Heart right ventricle (tissue), 16 donors: ENCODE data around the gene NHS. TPM values are rescaled to one million over a fixed set of nuclear protein-coding genes. Genes with fewer than 3 reads are reported as not detected.

Experiments used
- ATAC-seq, 8 donors: fragments of 200-7000 bp; cut with Tn5 transposase; one replicate each; pipeline ENCODE4 v1.9.1; 2020; ENCODE audit warnings: mild to moderate bottlenecking in 8 of 8, moderate library complexity in 8 of 8, moderate number of reproducible peaks in 1 of 8
- DNase-seq, 2 donors: peaks; one replicate each; pipeline ENCODE4 v3.0.0-alpha.2; 2020
- H3K27ac ChIP-seq, 10 donors: fragments of 200-600 bp; sonication (generic) in 2 of 10; one replicate each; pipeline versions ENCODE4 v1.5.0 to v1.8.0; 2020 to 2022; ENCODE audit warnings: mild to moderate bottlenecking in 3 of 10
- H3K27me3 ChIP-seq, 7 donors: fragments of 200-600 bp; one replicate each; pipeline ENCODE4 v1.8.0; 2021 to 2022; ENCODE audit warnings: mild to moderate bottlenecking in 2 of 7
- H3K36me3 ChIP-seq, 9 donors: fragments of 200-600 bp; sonication (generic) in 1 of 9; one replicate each; pipeline versions ENCODE4 v1.5.0 to v1.8.0; 2020 to 2022; ENCODE audit warnings: mild to moderate bottlenecking in 2 of 9
- H3K4me1 ChIP-seq, 9 donors: fragments of 200-600 bp; sonication (generic) in 1 of 9; one replicate each; pipeline versions ENCODE4 v1.5.0 to v1.8.0; 2020 to 2022; ENCODE audit warnings: mild to moderate bottlenecking in 4 of 9
- H3K4me3 ChIP-seq, 10 donors: fragments of 200-600 bp; sonication (generic) in 2 of 10; one replicate each; pipeline versions ENCODE4 v1.5.0 to v1.8.0; 2020 to 2022; ENCODE audit warnings: mild to moderate bottlenecking in 7 of 10, moderate library complexity in 2 of 10
- H3K9me3 ChIP-seq, 11 donors: fragments of 200-600 bp in 10 of 11; sonication (generic) in 2 of 11; one replicate each; pipeline versions ENCODE4 v1.5.0 to v1.8.0; 2013 to 2022; ENCODE audit warnings: mild to moderate bottlenecking in 2 of 11, control low read depth in 1 of 11, moderate library complexity in 1 of 11
- CTCF ChIP-seq, 9 donors: fragments of 200-600 bp; sonication (generic) in 2 of 9; IDR thresholded peaks; one replicate each; pipeline versions ENCODE4 v1.5.0 to v1.8.0; 2021 to 2022; ENCODE audit warnings: antibody characterized with exemption in 9 of 9, mild to moderate bottlenecking in 5 of 9, moderate library complexity in 1 of 9
- WGBS, 2 donors: extraction: QIAGEN DNeasy Blood & Tissue Kit; methylation state at CpG; one replicate each; pipeline ENCODE4 v1.1.7; 2013; ENCODE audit warnings: inconsistent platforms in 1 of 2; 5-methylcytosine and 5-hydroxymethylcytosine counted together
- intact Hi-C, 10 donors: fragments of 100-400 bp; cut with DNase I; formaldehyde crosslinking; loops; one replicate each; pipeline versions ENCODE4 v1.11.1 to v1.14.2; 2022
- polyA plus RNA-seq, 2 donors: library from polyadenylated mRNA; stranded (reverse); fragments of 200-250 nt; gene quantifications; one replicate each; pipeline ENCODE4 v1.2.3, GENCODE V29; 2013
- total RNA-seq, 10 donors: library from RNA; stranded (reverse); fragmentation: NEBNext Ultra II Directional in 3 of 10; extraction: Animal tissue kit (Norgen Biotek cat#: 25700) in 3 of 10; gene quantifications; one replicate each; pipeline versions ENCODE4 v1.2.1 to v1.2.4, GENCODE V29; 2021 to 2023
- donor health status: Arrhythmogenic right ventricular cardiomyopathy.
- donor health status: ischemic (EF 13 %, LVEDD 7.1; RV severe dilation, severe dysfunction).
- donor health status: healthy with polysubstance abuse.
- donor health status: DM: no; HTN: yes; CAD: no.
- donor health status: DM: no; HTN: no; CAD: no.
- donor health status: ischemic (EF 25% LVEDD 6.9; RV normal size, moderate dysfunction).
- donor health status: ischemic (EF 25% LVEDD 5.7; RV mildly dilated, moderate dysfunction).
- donor health status: healthy.
- donor health status: DM: yes; HTN: yes; CAD: no.
- donor health status: Ischemic cardiomyopathy.
- donor health status: ischemic (EF 35%, LVEDD 5.7; RV mildly dilated, moderate dysfunction).
- donor health status: nonischemic (EF 11% LVEDD 7.7; RV severe dilation, severe dysfunction).
- donor health status: DM: yes; HTN: yes; CAD: no.
- donor health status: PGD.
- donor health status: ischemic (EF 29% LVEDD 5.4; RV normal size, mild dysfunction).
- donor health status: nonischemic (EF 23%, LVEDD 6.1; RV moderate dilation, normal function).

Gene NHS
- total and polyA plus RNA-seq, 12 donors = 0.20 to 2.7 (median 1.2) TPM

GRCh38 chrX:17616936-17617335 lies 241.9 kb downstream of the NHS start:
- DNase-seq = no peak
- Histone ChIP-seq H3K4me1 (no peaks in the 10 kb centered on the region), H3K9me3 (peaks cover 0 to 5% (median 0%) of the 10 kb centered on the region in 11 donors), H3K36me3 (no peaks in the 10 kb centered on the region), H3K27me3 (peaks cover 0 to 8% (median 0%) of the 10 kb centered on the region in 7 donors), H3K4me3 (no peak overlapping the region), H3K27ac (no peak overlapping the region)
- no peak for TF ChIP-seq CTCF (IDR thresholded peaks at IDR 0.05)
- WGBS, 2 donors = 67 to 74% methylated on average over 9 of the region's 9 CpGs
- ATAC-seq = no peak
- intact Hi-C loops = no loop called here

GRCh38 chrX:17617806-17618205 lies 242.8 kb downstream of the NHS start:
- Histone ChIP-seq H3K4me3 (no peak overlapping the region), H3K36me3 (no peaks in the 10 kb centered on the region), H3K9me3 (peaks cover 0 to 5% (median 0%) of the 10 kb centered on the region in 11 donors), H3K4me1 (no peaks in the 10 kb centered on the region), H3K27me3 (peaks cover 0 to 8% (median 0%) of the 10 kb centered on the region in 7 donors), H3K27ac (no peak overlapping the region)
- DNase-seq (no peak), ATAC-seq (peak in 4 of 8 donors; percentile 16 to 51 (median 38))
- WGBS, 2 donors = 66 to 75% methylated on average over 3 of the region's 3 CpGs
- intact Hi-C loops = no loop called here
- TF ChIP-seq CTCF (IDR thresholded peaks at IDR 0.05) = no peak

GRCh38 chrX:17621566-17622270 lies 246.7 kb downstream of the NHS start:
- TF ChIP-seq CTCF (IDR thresholded peaks at IDR 0.05) = no peak
- DNase-seq (no peak), ATAC-seq (no peak)
- Histone ChIP-seq H3K27me3 (peaks cover 0 to 9% (median 0%) of the 10 kb centered on the region in 7 donors), H3K9me3 (peaks cover 0 to 5% (median 0%) of the 10 kb centered on the region in 11 donors), H3K4me1 (peaks cover 0 to under 1% (median 0%) of the 10 kb centered on the region in 9 donors), H3K36me3 (no peaks in the 10 kb centered on the region), H3K4me3 (no peak overlapping the region), H3K27ac (no peak overlapping the region)
- intact Hi-C loops = no loop called here
- 95 to 98% methylated on average over 4 of the region's 4 CpGs for WGBS, 2 donors

GRCh38 chrX:17622331-17622730 lies 247.3 kb downstream of the NHS start:
- Histone ChIP-seq H3K27ac (no peak overlapping the region), H3K27me3 (peaks cover 0 to 14% (median 0%) of the 10 kb centered on the region in 7 donors), H3K4me3 (no peak overlapping the region), H3K36me3 (no peaks in the 10 kb centered on the region), H3K4me1 (peaks cover 0 to 4% (median 0%) of the 10 kb centered on the region in 9 donors), H3K9me3 (peaks cover 0 to 5% (median 0%) of the 10 kb centered on the region in 11 donors)
- no peak for DNase-seq
- WGBS, 2 donors = 92 to 97% methylated on average over 3 of the region's 3 CpGs
- TF ChIP-seq CTCF (IDR thresholded peaks at IDR 0.05) = no peak
- ATAC-seq = no peak
- intact Hi-C loops = no loop called here
